ENCODE measurements around the gene OSGEP.

The OSGEP gene

DNA sequence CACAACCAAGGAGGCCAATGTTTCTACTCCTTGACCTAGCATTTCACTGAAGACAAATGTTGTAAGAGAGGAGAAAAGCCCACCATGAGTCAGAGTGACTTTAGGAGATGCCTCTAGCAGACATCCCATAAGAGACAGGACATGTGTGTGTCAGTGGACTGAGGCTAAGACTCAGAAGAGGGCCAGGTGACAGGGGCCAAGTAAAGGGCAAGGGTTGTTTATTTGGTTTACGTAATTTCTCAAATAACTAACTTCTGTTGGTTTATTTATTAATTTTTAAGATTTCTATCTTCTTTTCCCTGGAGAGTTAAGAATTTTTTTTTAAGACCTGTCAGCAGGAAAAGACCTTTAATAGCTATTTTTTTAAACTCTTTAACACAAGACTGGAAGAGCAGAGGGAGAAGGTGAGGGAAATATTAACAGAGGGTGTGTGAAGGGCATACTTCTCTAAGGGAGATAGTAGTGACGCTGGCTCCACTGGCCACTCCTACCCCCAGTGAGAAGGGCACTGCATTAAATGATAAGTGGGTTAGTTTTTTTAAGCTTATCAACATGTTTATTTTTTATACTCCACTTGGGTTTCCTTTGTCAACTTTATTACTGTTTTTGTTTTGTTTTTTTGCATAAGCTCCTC lies 18.0 kb upstream of the OSGEP start:
- no peak overlapping the region for H3K4me3 ChIP-seq (replicated peaks; ENCODE audit: low read depth, low read length)
- TF ChIP-seq, protein P1, sequence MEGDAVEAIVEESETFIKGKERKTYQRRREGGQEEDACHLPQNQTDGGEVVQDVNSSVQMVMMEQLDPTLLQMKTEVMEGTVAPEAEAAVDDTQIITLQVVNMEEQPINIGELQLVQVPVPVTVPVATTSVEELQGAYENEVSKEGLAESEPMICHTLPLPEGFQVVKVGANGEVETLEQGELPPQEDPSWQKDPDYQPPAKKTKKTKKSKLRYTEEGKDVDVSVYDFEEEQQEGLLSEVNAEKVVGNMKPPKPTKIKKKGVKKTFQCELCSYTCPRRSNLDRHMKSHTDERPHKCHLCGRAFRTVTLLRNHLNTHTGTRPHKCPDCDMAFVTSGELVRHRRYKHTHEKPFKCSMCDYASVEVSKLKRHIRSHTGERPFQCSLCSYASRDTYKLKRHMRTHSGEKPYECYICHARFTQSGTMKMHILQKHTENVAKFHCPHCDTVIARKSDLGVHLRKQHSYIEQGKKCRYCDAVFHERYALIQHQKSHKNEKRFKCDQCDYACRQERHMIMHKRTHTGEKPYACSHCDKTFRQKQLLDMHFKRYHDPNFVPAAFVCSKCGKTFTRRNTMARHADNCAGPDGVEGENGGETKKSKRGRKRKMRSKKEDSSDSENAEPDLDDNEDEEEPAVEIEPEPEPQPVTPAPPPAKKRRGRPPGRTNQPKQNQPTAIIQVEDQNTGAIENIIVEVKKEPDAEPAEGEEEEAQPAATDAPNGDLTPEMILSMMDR (IDR thresholded peaks at IDR 0.05; ENCODE audit: low read length, missing control alignments) = no peak
- DNase-seq (ENCODE audit: low read depth) = no peak

DNA sequence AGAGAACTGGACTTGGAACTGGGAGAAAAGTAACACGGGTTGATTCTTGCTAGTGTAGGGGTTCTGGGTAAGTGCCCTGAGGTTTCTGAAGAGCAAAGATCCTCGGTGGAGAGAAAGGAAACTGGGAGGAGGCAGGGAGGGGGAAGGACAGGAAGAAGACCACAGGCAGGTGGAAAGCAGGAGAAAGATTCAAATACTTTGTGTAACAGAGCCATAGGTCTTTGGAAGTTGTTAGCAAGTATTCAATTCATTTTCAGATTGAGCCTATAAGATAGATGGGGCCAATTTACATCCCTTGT lies 15.9 kb upstream of the OSGEP start:
- TF ChIP-seq, protein P1 (IDR thresholded peaks at IDR 0.05; ENCODE audit: low read length, missing control alignments) = no peak
- DNase-seq (ENCODE audit: low read depth) = no peak
- H3K4me3 ChIP-seq (replicated peaks; ENCODE audit: low read depth, low read length) = peak overlapping the region; percentile 94

DNA sequence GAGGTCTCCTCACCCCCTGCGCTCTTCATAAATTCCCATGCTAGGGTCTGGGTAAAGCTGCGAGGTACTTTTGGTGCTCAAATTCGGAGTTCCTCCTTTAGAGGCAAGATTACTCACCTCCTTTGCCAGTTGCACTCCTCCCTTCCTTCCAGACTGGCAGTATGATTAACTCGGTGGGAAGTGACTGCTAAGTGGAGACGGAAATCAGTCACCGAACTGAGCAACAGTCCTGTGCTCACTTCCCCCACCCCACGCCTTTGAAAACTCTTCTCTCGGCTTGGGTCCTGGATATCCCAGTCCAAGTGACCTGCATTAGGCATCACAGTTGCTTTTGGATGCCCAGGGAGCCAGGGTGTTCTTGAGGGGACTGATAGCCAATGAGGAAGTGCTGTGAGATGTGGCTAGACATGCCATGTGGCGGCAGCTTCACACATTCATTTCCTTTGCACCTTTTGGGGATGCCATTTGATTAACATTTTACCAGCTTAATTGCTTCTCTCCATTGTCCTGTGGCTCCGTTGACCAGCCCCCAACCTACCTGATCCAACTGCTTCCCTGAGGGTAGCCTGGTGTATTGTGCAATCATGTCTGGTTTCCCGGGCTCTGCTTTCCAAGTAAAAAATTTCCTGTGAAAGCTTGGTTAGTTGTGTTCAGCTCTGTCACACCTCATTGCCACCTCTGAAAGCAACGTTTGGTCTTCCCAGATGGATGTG lies 15.4 kb upstream of the OSGEP start:
- peak; percentile 72 for DNase-seq (ENCODE audit: low read depth)
- H3K4me3 ChIP-seq (replicated peaks; ENCODE audit: low read depth, low read length) = peak overlapping the region; percentile 94
- TF ChIP-seq, protein P1 (IDR thresholded peaks at IDR 0.05; ENCODE audit: low read length, missing control alignments) = no peak

DNA sequence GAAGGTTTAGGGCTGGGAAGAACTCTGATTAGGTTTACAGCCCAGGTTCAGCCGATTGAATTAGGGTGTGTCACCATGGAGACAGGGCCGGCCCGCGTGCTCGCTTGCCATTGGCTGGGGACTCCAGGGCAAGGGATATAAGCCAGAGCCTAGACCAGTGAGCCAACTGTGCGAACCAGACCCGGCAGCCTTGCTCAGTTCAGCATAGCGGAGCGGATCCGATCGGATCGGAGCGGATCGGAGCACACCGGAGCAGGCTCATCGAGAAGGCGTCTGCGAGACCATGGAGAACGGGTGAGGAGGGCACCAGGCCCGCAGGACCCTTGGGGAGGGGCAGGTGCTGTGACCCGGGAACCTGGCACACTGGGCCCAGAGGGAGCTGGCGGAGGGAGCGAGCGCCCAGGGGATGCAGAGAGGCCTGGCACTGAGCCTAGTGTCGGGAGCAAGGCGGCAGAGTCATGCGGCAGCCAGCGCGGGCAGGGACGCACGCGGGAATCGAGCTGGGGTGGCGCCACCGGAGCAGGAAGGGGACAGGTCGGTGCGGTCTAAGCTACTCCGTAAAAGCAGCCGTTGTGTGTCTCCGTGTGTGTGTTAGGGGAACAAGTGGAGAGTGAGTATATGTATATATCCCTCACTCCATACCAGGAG lies 14.8 kb upstream of the OSGEP start, which contains the start of gene PNP:
PNP (plus strand) TSS at position 165 of the 648 bp plus-strand sequence; CDS start at position 284, 119 bp downstream.
- TF ChIP-seq, protein P1 (IDR thresholded peaks at IDR 0.05; ENCODE audit: low read length, missing control alignments) = no peak
- peak; percentile 92 for DNase-seq (ENCODE audit: low read depth)
- H3K4me3 ChIP-seq (replicated peaks; ENCODE audit: low read depth, low read length) = peak within 1 kb of the TSS; percentile 94

DNA sequence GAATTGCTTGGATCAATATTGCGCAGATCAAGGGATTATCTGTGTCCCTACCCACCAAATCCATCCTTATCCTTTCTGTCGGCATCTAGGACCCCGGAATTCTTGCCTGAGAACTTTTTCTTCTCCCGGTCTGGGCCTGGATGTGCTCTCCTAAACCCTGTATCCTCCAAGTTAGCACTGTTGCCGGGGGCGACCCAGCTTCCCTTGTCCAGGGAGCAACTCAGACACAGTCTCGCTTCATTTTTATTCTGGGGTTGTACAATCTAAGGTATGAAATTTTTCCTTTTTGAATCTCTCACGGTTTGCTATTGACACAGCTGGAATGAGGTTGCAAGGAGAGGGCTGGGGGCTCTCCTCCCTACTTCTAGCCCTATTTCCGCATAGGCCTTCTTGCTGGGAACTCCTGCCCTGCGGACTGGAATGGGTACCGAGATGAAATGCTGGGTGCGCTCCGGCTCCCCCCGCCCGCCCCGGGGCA lies 14.2 kb upstream of the OSGEP start:
- DNase-seq (ENCODE audit: low read depth) = no peak
- TF ChIP-seq, protein P1 (IDR thresholded peaks at IDR 0.05; ENCODE audit: low read length, missing control alignments) = no peak
- peak overlapping the region; percentile 94 for H3K4me3 ChIP-seq (replicated peaks; ENCODE audit: low read depth, low read length)

DNA sequence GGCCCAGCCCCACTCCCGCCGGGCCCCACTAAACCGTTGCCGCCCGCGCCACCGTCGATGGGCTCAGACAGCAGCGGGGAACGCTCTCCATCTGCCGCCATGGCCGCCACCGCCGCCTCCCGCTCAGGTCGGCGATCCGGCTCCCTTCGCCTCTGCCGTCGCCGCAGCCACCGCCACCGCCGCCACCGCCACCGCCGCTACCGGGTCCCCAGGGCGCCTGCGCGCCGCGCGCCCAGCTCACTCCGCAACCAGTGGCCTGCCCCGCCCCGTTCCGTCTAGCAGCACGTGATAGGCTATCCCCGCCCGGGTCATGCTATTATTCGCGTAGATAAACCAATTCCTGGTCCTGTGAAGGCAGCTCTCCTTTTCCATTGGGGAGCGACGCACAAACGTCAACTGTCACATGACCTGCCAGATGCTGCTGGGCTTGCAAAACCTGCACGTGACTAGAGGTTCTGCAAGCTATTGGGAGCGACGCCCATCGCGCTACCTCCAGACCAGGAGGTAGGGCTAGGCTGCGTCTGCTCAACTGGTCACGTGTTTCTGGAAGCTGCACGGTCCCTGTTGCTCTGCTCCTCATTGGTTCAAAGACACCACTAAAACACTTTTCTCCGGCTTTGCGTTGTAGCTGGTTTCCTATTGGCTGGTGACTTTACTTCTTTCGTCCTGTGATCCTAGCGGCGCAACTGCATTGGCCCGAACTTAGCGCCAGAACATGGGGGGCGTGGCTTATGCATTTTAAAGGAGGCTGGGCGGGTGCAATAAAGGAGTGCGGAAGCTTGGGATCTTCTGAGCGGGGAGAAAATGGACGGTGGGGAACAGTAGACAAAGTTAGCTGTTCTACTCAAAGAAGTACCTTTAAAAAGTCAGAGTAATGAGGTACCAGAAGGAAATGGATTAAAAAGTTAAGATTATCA lies 6.9 kb upstream of the OSGEP start, which contains the start of gene PIP4P1:
PIP4P1 (minus strand) TSS at position 210 of the 917 bp plus-strand sequence; CDS start at position 101, 109 bp downstream.
- H3K4me3 ChIP-seq (replicated peaks; ENCODE audit: low read depth, low read length) = peak within 1 kb of the TSS; percentile 89
- peak; percentile 100 for DNase-seq (ENCODE audit: low read depth)
- TF ChIP-seq, protein P1 (IDR thresholded peaks at IDR 0.05; ENCODE audit: low read length, missing control alignments) = no peak

Measured in fibroblast of pulmonary artery (primary cell).